ENCODE data around the gene DNAI7.

The DNAI7 gene

GRCh38 chr12:25084816-25085215 is 110.1 kb downstream of the DNAI7 start:
- CTCF ChIA-PET: interaction anchor here (0.6 kb wide), 1 partner anchor 47 kb away, joined by 4 read pairs; no protein-coding TSS in a partner anchor
- H3K27ac ChIP-seq: no peak overlapping the region
- no peak for TF ChIP-seq CTCF (conservative IDR thresholded peaks at IDR 0.05; ENCODE audit: low read depth)
- no peak for DNase-seq (ENCODE audit: low spot score)
- POLR2A ChIA-PET (ENCODE audit: low non-redundant PET): no interaction called here

GRCh38 chr12:25083211-25083610 is 111.7 kb downstream of the DNAI7 start:
- ChIA-PET POLR2A (ENCODE audit: low non-redundant PET) (no interaction called here), CTCF (interaction anchor here (0.6 kb wide), 1 partner anchor 576 kb away, joined by 3 read pairs; no protein-coding TSS in a partner anchor)
- DNase-seq (ENCODE audit: low spot score): no peak
- no peak for TF ChIP-seq CTCF (conservative IDR thresholded peaks at IDR 0.05; ENCODE audit: low read depth)
- H3K27ac ChIP-seq: no peak overlapping the region

GRCh38 chr12:25082628-25083027 is 112.3 kb downstream of the DNAI7 start:
- no peak for TF ChIP-seq CTCF (conservative IDR thresholded peaks at IDR 0.05; ENCODE audit: low read depth)
- H3K27ac ChIP-seq: no peak overlapping the region
- CTCF ChIA-PET: no interaction called here
- no peak for DNase-seq (ENCODE audit: low spot score)
- POLR2A ChIA-PET (ENCODE audit: low non-redundant PET): no interaction called here

- ChIA-PET CTCF (no interaction called here), POLR2A (ENCODE audit: low non-redundant PET) (no interaction called here)
- no peak for DNase-seq (ENCODE audit: low spot score)
- TF ChIP-seq CTCF (conservative IDR thresholded peaks at IDR 0.05; ENCODE audit: low read depth): no peak
- no peak overlapping the region for H3K27ac ChIP-seq
These were observed 115.6 kb downstream of the DNAI7 start for GRCh38 chr12:25079393-25079792.

GRCh38 chr12:25074954-25075353 is 120.0 kb downstream of the DNAI7 start:
- CTCF ChIA-PET: no interaction called here
- POLR2A ChIA-PET (ENCODE audit: low non-redundant PET): no interaction called here
- no peak overlapping the region for H3K27ac ChIP-seq
- TF ChIP-seq CTCF (conservative IDR thresholded peaks at IDR 0.05; ENCODE audit: low read depth): no peak
- DNase-seq (ENCODE audit: low spot score): no peak

GRCh38 chr12:25074113-25074512 is 120.8 kb downstream of the DNAI7 start:
- POLR2A ChIA-PET (ENCODE audit: low non-redundant PET): no interaction called here
- no peak for TF ChIP-seq CTCF (conservative IDR thresholded peaks at IDR 0.05; ENCODE audit: low read depth)

More at GRCh38 chr12:25074113-25074512, 120.8 kb downstream of the DNAI7 start:
- H3K27ac ChIP-seq: no peak overlapping the region
- no peak for DNase-seq (ENCODE audit: low spot score)
- CTCF ChIA-PET: interaction anchor here (0.6 kb wide), 1 partner anchor 89 kb away, joined by 5 read pairs; no protein-coding TSS in a partner anchor
